ENCODE measurements around the gene APLF.
"Not testable (repeated sequence)": the region's sequence is repeated elsewhere in the genome, so short reads cannot be mapped to it uniquely, and the experiment has no call there.

The APLF gene

DNA sequence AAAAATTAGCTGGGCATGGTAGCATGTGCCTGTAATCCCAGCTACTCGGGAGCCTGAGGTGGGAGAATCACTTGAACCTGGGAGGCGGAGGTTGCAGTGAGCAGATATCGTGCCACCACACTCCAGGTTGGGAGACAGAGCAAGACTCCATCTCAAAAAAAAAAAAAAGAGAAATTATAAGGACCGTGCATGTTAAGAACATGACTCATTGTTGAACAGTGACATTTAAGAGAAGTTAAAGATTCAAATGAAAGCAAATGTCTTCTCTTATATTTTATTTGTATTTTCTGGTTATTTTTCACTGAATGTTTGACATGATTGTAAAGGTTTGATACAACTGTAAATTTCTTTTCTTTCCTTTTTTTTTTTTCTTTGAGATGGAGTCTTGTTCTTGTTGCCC lies 69.6 kb downstream of the APLF start:
- DNase-seq: no peak

DNA sequence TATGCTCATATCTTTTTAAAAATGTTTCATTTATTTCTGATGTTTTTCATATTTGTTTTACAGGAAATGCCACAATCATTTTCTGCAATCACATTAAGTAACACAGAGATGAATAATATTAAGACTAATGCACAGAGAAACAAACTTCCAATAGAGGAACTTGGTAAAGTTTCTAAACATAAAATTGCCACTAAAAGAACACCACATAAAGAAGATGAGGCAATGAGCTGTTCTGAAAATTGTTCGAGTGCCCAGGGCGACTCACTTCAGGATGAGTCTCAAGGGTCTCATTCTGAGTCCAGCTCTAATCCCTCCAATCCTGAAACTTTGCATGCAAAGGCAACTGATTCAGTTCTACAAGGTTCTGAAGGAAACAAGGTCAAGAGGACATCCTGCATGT lies 70.4 kb downstream of the APLF start:
- DNase-seq: no peak

DNA sequence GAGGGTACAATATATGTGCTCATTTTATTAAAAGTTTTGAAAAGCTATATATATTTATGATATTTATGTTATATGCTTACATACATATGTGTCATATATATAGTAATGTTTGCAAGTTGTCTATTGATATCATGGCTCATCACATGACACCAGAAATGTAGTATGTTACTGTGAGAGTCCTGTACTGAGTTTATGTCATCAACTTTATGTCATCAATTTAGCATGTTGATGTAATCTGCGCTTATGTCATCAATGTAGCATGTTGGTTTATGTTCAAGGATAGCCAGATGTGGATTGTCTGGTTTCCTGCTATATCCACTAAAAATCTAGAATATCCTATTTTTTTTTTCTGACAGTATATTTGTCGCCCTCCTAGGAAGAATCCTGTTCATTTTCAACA lies 77.4 kb downstream of the APLF start:
- no peak for DNase-seq

DNA sequence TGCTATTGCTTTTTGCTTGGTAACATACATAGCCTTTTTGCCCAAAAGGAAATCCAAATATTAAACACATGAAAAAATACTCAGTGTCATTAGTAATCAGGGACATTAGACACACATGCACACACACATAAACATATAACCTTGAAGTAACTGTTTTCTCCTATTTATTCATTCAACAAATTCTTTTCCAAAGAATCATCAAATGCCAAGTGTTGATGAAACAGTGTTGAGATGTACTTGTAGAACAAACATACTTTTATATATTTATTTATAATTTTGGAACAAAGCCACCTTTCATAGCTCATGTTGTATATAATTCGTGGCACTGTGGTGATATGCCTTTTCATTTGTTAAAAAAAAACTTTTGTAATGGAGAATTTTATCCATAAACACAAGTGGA lies 81.0 kb downstream of the APLF start:
- DNase-seq: no peak

DNA sequence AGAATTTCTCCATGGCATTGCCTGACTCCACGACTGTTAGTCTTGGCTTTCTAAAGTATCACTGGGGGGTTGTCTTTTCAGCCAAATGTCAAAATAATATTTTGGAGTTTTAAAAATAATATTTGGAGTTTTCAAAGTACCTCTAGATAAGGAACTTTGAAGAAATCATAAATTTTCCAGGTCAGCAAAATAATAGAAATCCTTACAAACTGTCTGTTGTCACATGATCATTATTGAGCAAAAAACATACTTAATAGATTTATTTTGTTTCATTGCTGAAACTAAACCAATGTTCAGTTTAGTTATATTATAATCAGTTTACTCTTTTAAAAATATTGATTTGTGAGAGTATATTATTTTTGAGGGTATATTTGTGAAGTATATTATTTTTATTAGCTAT lies 85.7 kb downstream of the APLF start:
- DNase-seq: no peak

DNA sequence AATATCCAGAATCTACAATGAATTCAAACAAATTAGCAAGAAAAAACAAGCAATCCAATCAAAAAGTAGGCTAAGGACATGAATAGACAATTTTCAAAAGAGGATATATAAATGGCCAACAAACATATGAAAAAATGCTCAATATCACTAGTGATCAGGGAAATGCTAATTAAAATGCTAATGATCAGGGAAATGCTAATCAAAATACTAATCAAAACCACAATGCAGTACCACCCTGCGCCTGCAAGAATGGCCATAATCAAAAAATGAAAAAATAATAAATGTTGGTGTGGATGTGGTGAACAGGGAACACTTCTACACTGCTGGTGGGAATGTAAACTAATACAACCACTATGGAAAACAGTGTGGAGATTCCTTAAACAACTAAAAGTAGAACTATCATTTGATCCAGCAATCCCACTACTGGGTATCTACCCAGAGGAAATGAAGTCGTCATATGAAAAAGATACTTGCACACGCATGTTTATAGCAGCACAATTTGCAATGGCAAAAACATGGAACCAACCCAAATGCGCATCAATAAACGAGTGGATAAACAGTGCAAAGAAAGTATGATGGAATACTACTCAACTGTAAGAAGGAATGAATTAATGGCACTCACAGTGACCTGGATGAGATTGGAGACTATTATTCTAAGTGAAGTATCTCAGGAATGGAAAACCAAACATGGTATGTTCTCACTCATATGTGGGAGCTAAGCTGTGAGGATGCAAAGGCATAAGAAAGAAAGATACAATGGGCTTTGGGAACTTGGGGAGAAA lies 88.2 kb downstream of the APLF start:
- not testable (repeated sequence) for DNase-seq

DNA sequence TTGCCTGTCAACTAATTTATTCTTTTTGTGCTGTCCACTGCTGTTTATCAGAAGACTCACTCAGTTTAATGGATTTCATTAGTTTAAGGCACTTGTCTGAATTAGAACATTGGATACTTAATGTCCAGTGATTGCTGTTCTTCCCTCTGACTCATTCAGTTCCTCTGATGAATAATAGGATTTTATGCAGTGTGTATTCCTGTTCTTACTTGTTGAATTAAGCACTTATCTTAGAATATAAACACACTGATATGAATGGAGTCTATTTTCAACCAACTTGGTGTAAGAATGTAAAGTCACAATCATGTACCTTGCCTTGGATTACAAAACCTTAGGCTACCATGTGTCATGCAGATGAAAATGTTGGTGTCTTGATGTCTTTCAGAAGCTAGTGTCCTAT lies 89.0 kb downstream of the APLF start:
- DNase-seq: no peak

DNA sequence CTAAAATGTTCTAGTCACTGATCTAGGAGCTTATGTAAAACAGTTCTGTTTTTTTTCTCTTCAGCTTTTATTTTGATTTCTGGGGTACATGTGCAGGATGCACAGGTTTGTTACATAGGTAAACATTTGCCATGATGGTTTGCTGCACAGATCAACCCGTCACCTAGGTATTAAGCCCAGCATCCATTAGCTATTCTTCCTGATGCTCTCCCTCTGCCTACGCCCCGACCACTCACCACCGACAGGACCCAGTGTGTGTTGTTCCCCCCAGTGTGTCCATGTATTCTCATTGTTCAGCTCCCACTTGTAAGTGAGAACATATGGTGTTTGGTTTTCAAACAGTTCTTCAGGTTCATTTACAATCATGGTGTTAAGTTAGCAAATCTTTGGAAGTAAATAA lies 91.2 kb downstream of the APLF start:
- DNase-seq: no peak

DNA sequence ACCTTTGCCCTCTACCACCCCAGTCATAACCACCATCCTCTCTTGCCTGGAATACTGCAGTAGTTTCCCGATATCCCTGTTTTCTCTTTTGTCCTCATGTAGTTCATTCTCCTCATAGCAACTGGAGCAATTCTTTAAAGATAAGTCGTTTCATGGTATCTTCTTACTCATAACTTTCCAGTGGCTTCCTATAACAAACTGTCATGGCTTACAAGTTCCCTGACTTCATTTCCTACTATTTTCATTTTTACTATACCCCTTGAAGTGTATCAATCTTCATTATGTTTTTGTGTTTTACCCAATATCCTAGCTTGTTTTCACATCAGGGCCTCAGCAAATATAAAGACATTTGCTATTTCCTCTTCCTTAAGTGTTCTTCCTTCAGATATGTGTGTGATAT lies 92.3 kb downstream of the APLF start:
- DNase-seq: no peak

DNA sequence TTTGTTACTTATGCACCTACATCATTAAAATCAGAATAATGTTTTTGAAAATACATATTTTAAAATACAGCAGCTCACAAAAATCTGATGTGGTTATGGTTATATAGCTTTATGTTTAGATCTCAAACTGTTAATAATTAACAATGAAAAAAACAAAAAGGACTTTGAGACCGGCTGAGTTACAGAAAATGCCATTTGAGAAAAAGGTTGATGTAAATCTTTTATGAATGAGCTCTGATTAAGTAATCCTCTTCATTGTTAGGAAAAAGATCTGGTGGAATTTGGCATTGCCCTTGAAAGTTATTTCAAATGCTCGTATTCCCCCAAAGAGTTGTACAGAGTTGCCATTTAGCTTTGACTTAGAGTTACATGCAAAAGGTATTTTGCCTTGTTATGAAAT lies 93.2 kb downstream of the APLF start:
- DNase-seq: no peak

DNA sequence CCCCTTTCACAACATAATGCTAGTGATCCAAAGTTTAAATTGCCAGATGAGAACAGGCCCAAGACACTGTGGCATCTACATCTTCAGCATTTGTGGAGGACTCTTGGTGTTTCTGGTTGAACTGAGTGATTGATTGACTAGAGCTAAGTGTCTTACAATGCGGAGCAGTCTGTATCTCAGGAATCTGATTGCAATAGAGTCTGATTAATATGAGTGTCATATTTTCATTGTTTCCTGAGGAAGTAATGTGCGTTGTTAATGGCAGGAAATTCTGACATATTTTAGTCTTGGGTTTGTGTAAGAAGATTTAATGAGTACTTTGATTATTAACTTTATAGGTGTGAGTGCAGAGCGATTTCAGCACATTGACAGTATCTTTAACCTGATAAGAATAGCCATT lies 94.0 kb downstream of the APLF start:
- no peak for DNase-seq

DNA sequence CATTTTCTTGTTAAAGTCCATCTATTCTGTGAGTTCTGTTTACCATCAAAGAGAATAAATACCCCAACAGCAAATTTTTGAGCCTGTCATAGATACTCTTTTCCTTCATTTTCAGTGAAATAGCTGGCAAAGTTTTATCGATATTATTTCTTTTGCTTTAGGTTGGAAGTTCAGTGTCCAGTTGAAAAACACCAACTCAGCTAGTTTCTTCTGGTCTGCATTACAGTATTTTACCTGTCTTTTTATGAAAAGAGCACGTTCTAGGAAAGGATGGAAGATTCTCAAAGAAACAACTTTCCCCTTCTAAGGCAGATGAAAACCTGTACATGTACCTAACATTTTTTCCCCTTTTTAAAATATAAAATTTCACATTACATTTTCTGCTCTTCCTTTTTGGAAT lies 95.5 kb downstream of the APLF start:
- no peak for DNase-seq

DNA sequence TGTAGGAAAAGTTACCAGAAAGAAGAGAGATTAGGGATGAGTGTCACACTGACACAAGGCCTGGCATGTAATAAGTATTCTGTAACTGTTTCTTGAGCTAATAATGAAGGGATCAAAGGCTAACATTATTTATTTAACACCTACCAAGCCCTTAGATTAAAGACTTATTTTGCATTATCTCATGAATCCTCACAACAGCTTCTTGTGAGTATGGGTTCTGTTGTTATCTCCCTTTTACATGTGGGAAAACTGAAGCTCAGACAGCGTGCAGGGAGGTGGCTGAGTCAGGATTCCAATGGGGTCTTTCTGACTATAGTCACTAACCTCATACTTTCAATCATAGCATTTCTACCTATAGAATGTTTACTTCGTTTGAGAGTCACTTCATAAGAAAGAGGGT lies 97.0 kb downstream of the APLF start:
- no peak for DNase-seq

DNA sequence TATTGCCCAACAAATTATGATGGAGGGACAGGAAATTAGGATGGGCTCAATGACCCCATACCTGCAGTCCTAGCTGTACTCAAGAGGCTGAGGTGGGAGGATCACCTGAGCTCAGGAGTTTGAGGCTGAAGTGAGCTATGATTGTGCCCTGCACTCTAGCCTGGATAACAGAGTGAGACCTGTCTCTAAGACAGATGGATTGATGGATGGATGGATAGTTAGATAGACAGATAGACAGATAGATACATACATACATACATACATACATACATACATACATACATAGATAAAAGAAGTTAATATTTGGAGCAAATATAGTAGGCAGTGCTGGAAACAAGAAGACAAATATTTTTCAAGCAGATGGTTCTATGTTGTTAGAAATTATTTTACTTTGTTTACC lies 97.9 kb downstream of the APLF start:
- no peak for DNase-seq

DNA sequence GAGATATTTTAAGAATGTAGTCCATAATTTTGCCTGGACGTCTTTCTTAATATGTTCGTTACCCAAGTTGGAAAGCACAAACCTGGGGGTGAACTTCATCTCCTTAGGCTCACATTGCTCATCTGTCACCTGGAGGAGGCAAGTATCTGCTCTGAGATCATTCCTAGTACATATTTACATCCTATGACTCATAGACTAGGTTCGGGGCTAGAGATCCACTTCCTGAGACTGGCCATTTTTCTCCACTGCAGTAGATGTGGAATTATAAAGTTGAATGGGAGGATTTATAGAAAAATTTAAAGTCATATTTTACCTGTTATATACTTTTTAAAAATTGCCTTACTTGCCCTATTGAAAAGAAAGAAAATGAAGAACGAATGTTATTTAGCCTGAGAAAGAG lies 98.5 kb downstream of the APLF start:
- DNase-seq: no peak

DNA sequence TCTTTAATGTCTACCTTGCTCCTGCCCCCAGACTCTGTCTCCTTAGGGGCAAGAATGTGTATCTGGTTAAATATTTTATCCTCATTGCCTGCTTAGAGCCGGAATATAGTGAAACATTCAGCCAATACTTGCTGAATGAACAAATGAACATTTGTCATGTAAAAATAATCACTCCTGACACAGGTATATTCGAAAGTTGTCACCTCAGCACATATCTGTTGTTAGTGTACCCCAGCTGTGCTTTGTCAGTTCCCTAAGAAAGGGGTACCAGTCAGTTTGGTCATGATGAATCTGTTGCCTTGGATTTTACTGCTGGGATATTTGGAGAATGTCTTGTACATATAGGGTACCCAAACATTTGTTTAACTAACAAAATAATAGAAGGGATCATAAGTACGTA lies 99.0 kb downstream of the APLF start:
- no peak for DNase-seq

DNA sequence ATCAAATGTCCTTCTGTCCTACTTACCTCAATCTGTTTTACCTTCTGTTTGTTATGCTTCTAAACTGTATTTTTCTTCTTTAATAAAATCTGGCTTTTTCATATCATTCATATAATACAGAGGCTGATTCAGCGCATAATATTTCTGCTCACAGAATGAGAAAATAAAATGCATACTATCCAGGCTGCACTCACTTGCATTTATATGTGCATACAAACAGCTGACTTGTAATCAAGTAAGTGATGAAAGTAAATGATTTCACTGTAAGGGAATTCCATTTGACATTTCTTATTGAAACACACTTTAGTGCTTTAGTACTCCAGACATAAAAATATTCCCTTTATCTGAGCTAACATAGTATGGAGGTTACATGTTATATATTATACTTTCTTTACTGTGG lies 100.7 kb downstream of the APLF start:
- DNase-seq: no peak

DNA sequence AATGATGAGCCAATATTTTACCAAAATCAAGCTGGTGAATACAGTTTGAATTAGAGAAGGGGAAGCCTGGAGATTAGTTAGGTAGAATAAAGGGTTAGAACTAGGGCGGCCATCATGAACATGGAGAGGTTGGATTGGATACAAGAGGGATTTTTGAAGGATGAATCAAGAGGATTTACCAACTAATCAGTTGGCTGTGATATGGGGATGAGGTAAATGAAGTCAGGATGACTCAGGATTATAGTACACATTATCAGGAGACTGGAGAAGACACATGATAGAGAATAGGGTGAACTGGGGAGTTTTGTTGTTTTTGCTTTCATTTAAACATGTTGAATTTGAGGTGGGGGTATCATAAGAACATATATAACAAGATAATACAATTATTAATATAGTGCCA lies 102.2 kb downstream of the APLF start:
- no peak for DNase-seq

DNA sequence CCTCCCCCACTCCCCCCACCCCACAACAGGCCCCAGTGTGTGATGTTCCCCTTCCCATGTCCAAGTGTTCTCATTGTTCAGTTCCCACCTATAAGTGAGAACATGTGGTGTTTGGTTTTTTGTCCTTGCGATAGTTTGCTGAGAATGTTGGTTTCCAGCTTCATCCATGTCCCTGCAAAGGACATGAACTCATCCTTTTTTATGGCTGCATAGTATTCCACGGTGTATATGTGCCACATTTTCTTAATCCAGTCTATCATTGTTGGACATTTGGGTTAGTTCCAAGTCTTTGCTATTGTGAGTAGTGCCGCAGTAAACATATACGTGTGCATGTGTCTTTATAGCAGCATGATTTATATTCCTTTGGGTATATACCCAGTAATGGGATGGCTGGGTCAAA lies 103.0 kb downstream of the APLF start:
- not testable (repeated sequence) for DNase-seq

DNA sequence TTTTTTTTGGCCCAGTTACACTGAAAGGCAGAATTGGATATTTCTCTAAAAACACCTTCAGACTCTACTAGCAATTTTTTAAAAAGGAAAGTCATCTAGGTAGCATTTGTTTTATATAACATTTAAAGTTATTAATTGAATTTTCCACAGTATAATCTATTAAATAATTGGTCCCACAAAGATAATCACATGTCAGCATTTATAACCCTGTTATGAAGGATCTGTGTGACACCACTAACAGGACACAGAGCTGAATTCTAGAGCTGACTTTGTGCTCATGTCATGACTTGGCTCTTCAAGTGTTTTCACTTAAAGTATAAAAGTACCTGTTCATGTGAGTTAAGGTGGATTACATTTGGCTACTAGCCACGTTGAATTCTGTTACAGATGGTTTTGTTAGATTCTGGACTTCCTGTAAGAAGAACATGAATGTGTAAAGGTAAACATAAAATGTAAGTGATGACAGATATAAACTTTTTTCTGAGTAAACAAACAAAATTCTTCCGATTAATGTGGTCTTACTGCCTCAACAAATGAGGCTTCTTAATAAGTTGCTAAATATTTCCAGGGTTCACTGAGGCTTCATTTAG lies 106.9 kb downstream of the APLF start:
- no peak for DNase-seq

DNA sequence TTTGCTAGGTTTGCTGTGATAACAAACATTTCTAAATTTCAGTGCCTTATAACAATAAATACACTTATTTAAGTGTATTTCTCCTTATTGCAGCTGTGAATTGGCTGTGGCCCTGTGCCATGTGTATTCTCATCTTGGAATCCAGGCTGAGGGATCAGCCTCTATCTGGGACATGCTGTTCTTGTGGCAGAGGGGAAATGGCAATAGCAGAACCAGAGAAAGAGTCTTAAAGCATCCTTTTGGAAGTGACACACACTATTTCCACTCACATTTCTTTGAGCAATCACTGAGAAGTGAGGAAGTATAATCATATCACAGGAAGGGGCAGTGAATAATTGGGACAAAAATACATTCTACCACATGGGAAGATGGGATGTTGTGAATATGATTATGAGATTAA lies 109.8 kb downstream of the APLF start:
- no peak for DNase-seq

DNA sequence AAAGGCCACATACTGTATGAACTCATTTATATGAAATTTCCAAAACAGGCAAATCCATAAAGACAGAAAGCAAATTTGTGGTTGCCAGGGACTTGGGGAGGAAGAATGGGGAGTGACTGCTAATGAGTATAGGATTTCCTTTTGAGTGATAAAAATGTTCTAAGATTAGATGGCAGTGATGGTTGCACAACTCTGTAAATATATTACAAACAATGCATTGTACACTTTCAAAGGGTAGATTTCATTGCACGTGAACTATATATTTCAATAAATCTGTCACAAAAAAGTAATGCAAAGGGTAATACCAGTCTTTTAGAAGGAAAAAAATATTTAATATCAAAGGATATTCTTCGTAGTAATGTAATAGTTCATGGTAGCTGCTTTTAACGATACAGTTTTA lies 112.3 kb downstream of the APLF start:
- no peak for DNase-seq

DNA sequence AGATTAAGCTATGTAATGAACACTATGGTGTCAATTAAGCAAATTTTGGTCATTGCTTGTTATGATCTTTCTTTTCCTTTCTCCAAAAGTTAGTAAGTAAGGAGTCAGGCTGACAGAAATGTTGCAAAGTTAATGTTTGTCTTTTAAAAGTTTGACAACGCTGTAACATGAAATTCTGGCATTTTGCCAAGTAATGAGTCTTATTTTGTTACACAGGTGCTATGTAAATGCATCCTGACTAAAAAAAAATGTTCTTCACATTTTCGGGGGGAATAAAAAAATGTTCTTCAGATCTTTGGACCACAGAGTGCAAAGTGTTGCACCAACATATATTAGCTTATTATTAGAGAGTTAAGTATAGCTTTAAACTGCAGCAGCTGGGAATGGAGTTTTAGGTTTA lies 121.2 kb downstream of the APLF start:
- no peak for DNase-seq

DNA sequence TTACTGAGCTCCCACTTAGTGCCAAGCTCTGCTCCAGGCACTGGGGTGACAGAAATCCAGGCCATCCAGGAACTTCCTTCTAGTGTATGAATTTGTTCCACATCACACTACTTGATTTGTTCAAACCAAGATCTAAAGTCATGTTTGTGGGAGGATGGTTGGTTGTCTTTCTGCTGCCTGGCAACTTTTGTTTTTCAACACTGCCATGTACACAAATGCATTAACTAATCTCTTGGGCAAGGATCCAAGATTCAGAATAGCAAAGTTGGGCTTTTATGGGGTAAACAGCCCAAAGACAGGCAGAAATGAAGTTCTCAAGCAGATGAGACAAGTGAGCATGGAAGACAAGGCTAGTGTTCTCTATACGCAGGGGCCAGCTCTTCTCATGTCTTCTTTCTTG lies 122.6 kb downstream of the APLF start:
- no peak for DNase-seq

DNA sequence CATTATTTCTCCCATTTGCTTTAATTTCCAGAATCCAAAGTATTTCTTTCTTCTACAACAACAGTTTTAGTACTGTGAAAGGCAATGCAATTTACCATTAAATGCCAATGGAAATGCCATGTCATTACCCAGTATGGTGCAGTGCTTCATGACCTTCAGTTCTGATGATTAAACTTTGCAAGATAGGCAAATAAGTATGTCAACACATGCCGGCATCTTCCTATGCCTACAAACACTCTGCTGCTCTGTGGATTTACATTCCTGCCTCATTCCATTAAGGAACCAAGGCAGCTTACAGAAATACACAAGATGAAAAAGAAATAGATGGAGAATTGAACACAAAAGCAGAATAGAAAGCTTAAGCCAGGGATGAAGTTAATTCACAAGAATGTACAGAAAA lies 123.3 kb downstream of the APLF start:
- no peak for DNase-seq
